Calu3 (cell line): ENCODE measurements around the gene SLC39A13. TPM values are rescaled to one million over a fixed set of nuclear protein-coding genes. Genes with fewer than 3 reads are reported as not detected.

Source experiments
- BruUV-seq: library from RNA; stranded (reverse); fragments of 400-500 nt; replicated peaks from 2 replicates; lab custom pipeline; 2021; lab: Mats Ljungman, UMichigan
- CTCF ChIA-PET: fragments of 300-600 bp; sonication (Branson Sonifier 250); formaldehyde crosslinking; loops from one replicate; lab custom pipeline; 2022; ENCODE audit warnings: antibody characterized with exemption; lab: Charles Lee
- DNase-seq: peaks from one replicate; pipeline ENCODE4 v3.0.0; 2022
- H3K27ac Mint-ChIP-seq: one replicate; pipeline ENCODE4 v1.8.0; 2022; ENCODE audit warnings: mixed read lengths; ENCODE audit not compliant: unreplicated experiment
- H3K27me3 Mint-ChIP-seq: one replicate; pipeline ENCODE4 v1.8.0; 2022; ENCODE audit warnings: mixed read lengths; ENCODE audit not compliant: unreplicated experiment
- H3K36me3 Mint-ChIP-seq: one replicate; pipeline ENCODE4 v1.8.0; 2022; ENCODE audit warnings: mild to moderate bottlenecking, moderate library complexity, mixed read lengths; ENCODE audit not compliant: insufficient read depth, unreplicated experiment
- H3K4me1 Mint-ChIP-seq: one replicate; pipeline ENCODE4 v1.8.0; 2022; ENCODE audit warnings: mild to moderate bottlenecking, low read depth, mixed read lengths; ENCODE audit not compliant: unreplicated experiment
- H3K4me3 Mint-ChIP-seq: one replicate; pipeline ENCODE4 v1.8.0; 2022; ENCODE audit warnings: mild to moderate bottlenecking, low read depth, moderate library complexity, mixed read lengths; ENCODE audit not compliant: unreplicated experiment
- H3K9me3 Mint-ChIP-seq: one replicate; pipeline ENCODE4 v1.8.0; 2022; ENCODE audit warnings: low read depth, mixed read lengths; ENCODE audit not compliant: unreplicated experiment
- CTCF ChIP-seq: fragments of 200-600 bp; IDR thresholded peaks from one replicate; pipeline ENCODE4 v1.8.0; 2022; ENCODE audit warnings: antibody characterized with exemption; ENCODE audit not compliant: unreplicated experiment
- intact Hi-C: fragments of 100-400 bp; cut with micrococcal nuclease; formaldehyde crosslinking; loops from one replicate; pipeline ENCODE4 v1.10.0; 2022; ENCODE audit not compliant: unreplicated experiment
- total RNA-seq: library from RNA; stranded (reverse); gene quantifications from 2 replicates; pipeline ENCODE4 v1.2.3, GENCODE V29; 2022

The SLC39A13 gene
- total RNA-seq, 1 experiment from 2014 or later, result 24.3 TPM

GRCh38 chr11:47378010-47378835, 30.2 kb upstream of the SLC39A13 start, which contains the start of gene SPI1:
SPI1 (minus strand) TSS chr11:47378547; CDS start chr11:47378353, 194 bp downstream.
- Mint-ChIP-seq H3K27ac (no peak within 1 kb of the TSS), H3K27me3 (peaks cover 10% of the 10 kb centered on the region), H3K4me3 (no peak within 1 kb of the TSS), H3K36me3 (no peaks in the 10 kb centered on the region), H3K9me3 (no peaks in the 10 kb centered on the region), H3K4me1 (no peaks in the 10 kb centered on the region)
- no peak for TF ChIP-seq CTCF
- CTCF ChIA-PET, result no interaction called here
- intact Hi-C loops, result no loop called here
- BruUV-seq, result no TSS peak
- no peak for DNase-seq

- no peaks in the 10 kb centered on the region for H3K9me3 Mint-ChIP-seq
- H3K4me1 Mint-ChIP-seq, result no peaks in the 10 kb centered on the region
- H3K4me3 Mint-ChIP-seq, result no peak overlapping the region
- H3K36me3 Mint-ChIP-seq, result no peaks in the 10 kb centered on the region
- DNase-seq, result no peak
- TF ChIP-seq CTCF, result no peak
- CTCF ChIA-PET, result no interaction called here
- H3K27me3 Mint-ChIP-seq, result peaks cover 16% of the 10 kb centered on the region
- no TSS peak for BruUV-seq
- H3K27ac Mint-ChIP-seq, result no peak overlapping the region
- intact Hi-C loops, result no loop called here
These were observed 29.6 kb upstream of the SLC39A13 start for GRCh38 chr11:47378836-47379170.

GRCh38 chr11:47379317-47379716, 29.1 kb upstream of the SLC39A13 start:
- CTCF ChIA-PET, result no interaction called here
- BruUV-seq, result no TSS peak
- intact Hi-C loops, result no loop called here
- H3K9me3 Mint-ChIP-seq, result no peaks in the 10 kb centered on the region
- H3K27ac Mint-ChIP-seq, result no peak overlapping the region
- H3K4me3 Mint-ChIP-seq, result no peak overlapping the region
- no peak for TF ChIP-seq CTCF
- H3K4me1 Mint-ChIP-seq, result no peaks in the 10 kb centered on the region
- no peaks in the 10 kb centered on the region for H3K36me3 Mint-ChIP-seq
- no peak for DNase-seq
- peaks cover 16% of the 10 kb centered on the region for H3K27me3 Mint-ChIP-seq

- H3K4me1 Mint-ChIP-seq, result no peaks in the 10 kb centered on the region
- DNase-seq, result no peak
- TF ChIP-seq CTCF, result no peak
- H3K27ac Mint-ChIP-seq, result no peak overlapping the region
- CTCF ChIA-PET, result no interaction called here
- no TSS peak for BruUV-seq
- H3K9me3 Mint-ChIP-seq, result no peaks in the 10 kb centered on the region
- no peak overlapping the region for H3K4me3 Mint-ChIP-seq
- H3K27me3 Mint-ChIP-seq, result peaks cover 16% of the 10 kb centered on the region
- H3K36me3 Mint-ChIP-seq, result no peaks in the 10 kb centered on the region
- intact Hi-C loops, result no loop called here
These were observed 28.3 kb upstream of the SLC39A13 start for GRCh38 chr11:47380078-47380477.
